Neural cell (in vitro differentiated cells): ENCODE data around the gene BCAN.

Experiments used
- EP300 ChIP-seq: fragments of 450-650 bp; conservative IDR thresholded peaks from 2 replicates; pipeline ENCODE4 v1.6.1; 2014; ENCODE audit warnings: antibody characterized with exemption, mild to moderate bottlenecking, moderate library complexity; ENCODE audit not compliant: poor library complexity, severe bottlenecking
- EZH2 ChIP-seq: fragments of 200-600, 300-800 bp; shearing (Covaris generic), sonication (generic); IDR thresholded peaks from 2 replicates; pipeline ENCODE4 v1.6.1; 2014; ENCODE audit warnings: antibody characterized with exemption, low read length, borderline replicate concordance, mild to moderate bottlenecking; ENCODE audit not compliant: insufficient read depth, poor library complexity, severe bottlenecking
- MXI1 ChIP-seq: fragments of 450-650 bp; conservative IDR thresholded peaks from 2 replicates; pipeline ENCODE4 v1.6.1; 2014; ENCODE audit warnings: antibody characterized with exemption, mild to moderate bottlenecking; ENCODE audit not compliant: poor library complexity, severe bottlenecking
- POLR2AphosphoS5 ChIP-seq: IDR thresholded peaks from 2 replicates; pipeline ENCODE4 v1.6.1; 2012
- RAD21 ChIP-seq: fragments of 450-650 bp; conservative IDR thresholded peaks from 2 replicates; pipeline ENCODE4 v1.6.1; 2014; ENCODE audit warnings: antibody characterized with exemption, mild to moderate bottlenecking, moderate library complexity
- SMC3 ChIP-seq: fragments of 450-650 bp; conservative IDR thresholded peaks from 2 replicates; pipeline ENCODE4 v1.6.1; 2014; ENCODE audit warnings: antibody characterized with exemption, mild to moderate bottlenecking, moderate library complexity; ENCODE audit not compliant: poor library complexity
- TF ChIP-seq, protein P1 (sequence below): fragments of 450-650 bp; IDR thresholded peaks from 2 replicates; pipeline ENCODE4 v1.5.1; 2014; ENCODE audit warnings: antibody characterized with exemption, mild to moderate bottlenecking, moderate library complexity; ENCODE audit not compliant: poor library complexity, severe bottlenecking

DNA sequence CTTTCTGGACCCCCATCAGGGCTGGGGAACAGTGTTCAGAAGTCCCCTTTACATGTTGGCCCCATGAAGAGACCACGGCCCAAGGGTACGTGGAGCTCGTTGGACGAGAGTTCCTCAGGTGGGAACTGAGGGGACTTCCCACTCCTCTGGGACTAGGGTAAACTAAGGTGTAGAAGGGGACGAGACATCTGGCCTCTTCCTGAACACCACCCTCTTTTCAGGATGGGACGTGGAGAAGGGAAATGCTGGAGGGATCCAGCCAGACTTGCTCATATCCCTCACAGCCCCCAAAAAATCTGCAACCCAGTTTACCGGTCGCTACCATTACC is 48.3 kb upstream of the BCAN start:
- TF ChIP-seq, protein P1, sequence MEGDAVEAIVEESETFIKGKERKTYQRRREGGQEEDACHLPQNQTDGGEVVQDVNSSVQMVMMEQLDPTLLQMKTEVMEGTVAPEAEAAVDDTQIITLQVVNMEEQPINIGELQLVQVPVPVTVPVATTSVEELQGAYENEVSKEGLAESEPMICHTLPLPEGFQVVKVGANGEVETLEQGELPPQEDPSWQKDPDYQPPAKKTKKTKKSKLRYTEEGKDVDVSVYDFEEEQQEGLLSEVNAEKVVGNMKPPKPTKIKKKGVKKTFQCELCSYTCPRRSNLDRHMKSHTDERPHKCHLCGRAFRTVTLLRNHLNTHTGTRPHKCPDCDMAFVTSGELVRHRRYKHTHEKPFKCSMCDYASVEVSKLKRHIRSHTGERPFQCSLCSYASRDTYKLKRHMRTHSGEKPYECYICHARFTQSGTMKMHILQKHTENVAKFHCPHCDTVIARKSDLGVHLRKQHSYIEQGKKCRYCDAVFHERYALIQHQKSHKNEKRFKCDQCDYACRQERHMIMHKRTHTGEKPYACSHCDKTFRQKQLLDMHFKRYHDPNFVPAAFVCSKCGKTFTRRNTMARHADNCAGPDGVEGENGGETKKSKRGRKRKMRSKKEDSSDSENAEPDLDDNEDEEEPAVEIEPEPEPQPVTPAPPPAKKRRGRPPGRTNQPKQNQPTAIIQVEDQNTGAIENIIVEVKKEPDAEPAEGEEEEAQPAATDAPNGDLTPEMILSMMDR: no peak
- TF ChIP-seq RAD21 (no peak), SMC3 (no peak), EZH2 (no peak), EP300 (no peak), MXI1 (no peak), POLR2AphosphoS5 (no peak)
